Vagina (tissue), 2 donors: Measurements from ENCODE around the gene C4orf54. TPM values are rescaled to one million over a fixed set of nuclear protein-coding genes. Genes with fewer than 3 reads are reported as not detected.

Experiments
- DNase-seq, 2 donors: peaks; one replicate each; pipeline ENCODE4 v3.0.0-alpha.2; 2017; ENCODE audit errors: extremely low spot score in 2 of 2
- H3K27ac ChIP-seq: fragments of 200-600 bp; sonication (generic); one replicate; pipeline ENCODE4 v1.5.1; 2019
- H3K27me3 ChIP-seq: fragments of 200-600 bp; sonication (generic); one replicate; pipeline ENCODE4 v1.5.1; 2019
- H3K36me3 ChIP-seq, 2 donors: fragments of 200-600 bp; sonication (generic); one replicate each; pipeline ENCODE4 v1.5.1; 2017 to 2019
- H3K4me1 ChIP-seq: fragments of 200-600 bp; sonication (generic); one replicate; pipeline ENCODE4 v1.5.1; 2019
- H3K4me3 ChIP-seq, 2 donors: fragments of 200-600 bp; sonication (generic); 1 replicate in 1 of 2; 2 replicates in 1 of 2; pipeline ENCODE4 v1.5.1; 2016 to 2019
- H3K9me3 ChIP-seq: fragments of 200-600 bp; sonication (generic); one replicate; pipeline ENCODE4 v1.5.1; 2019
- POLR2A ChIP-seq, 2 donors: fragments of 450-650 bp; IDR thresholded peaks; one replicate each; pipeline ENCODE4 v1.6.1; 2017; ENCODE audit warnings: antibody characterized with exemption in 2 of 2, mild to moderate bottlenecking in 2 of 2, moderate library complexity in 2 of 2
- POLR2AphosphoS5 ChIP-seq, 2 donors: sonication (generic); formaldehyde crosslinking; IDR thresholded peaks; one replicate each; pipeline ENCODE4 v1.9.0; 2017; ENCODE audit warnings: antibody characterized with exemption in 2 of 2, mild to moderate bottlenecking in 2 of 2, low read depth in 1 of 2; ENCODE audit not compliant: insufficient read depth in 1 of 2
- intact Hi-C: fragments of 100-400 bp; cut with DNase I; formaldehyde crosslinking; loops from one replicate; pipeline ENCODE4 v1.15.1; 2023
- total RNA-seq: library from RNA; depleted of rRNA; stranded (reverse); fragments of >200 nt; gene quantifications from one replicate; pipeline ENCODE4 v1.2.3, GENCODE V29; 2016
- TF ChIP-seq, protein P1 (sequence below), 3 experiments: fragments of 450-650 bp in 2 of 3; fragments of 200-600 bp in 1 of 3; sonication (generic) in 1 of 3; IDR thresholded peaks; one replicate each; pipeline ENCODE4 v1.5.1; 2017 to 2019; ENCODE audit warnings: antibody characterized with exemption in 3 of 3, mild to moderate bottlenecking in 2 of 3, moderate library complexity in 2 of 3

C4orf54 gene
- total RNA-seq, 1 donor from 2014 or later, result not detected

DNA sequence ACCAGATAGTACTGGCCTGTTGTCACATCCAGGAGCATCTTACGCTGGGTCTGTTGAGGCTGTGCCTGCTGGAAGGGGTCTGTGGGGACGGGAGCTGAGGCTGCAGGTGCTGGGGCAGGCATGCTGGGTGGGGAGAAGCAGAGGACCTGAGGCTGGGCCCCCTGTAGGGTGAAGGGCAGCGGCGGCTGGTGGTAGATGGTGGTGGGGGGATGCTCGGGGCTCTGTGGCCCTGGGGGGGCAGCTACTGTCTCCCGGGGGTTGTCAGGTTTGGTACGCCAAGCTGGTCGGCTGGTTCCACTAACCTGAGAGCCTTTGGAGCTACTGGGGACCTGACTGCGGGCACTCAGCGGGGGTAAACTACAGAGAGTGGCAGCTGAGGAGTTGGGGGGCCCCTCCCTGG, 7.8 kb downstream of the C4orf54 start:
- H3K9me3 ChIP-seq, result no peaks in the 10 kb centered on the region
- no peaks in the 10 kb centered on the region for H3K4me1 ChIP-seq
- no peak overlapping the region for H3K4me3 ChIP-seq
- TF ChIP-seq, protein P1, sequence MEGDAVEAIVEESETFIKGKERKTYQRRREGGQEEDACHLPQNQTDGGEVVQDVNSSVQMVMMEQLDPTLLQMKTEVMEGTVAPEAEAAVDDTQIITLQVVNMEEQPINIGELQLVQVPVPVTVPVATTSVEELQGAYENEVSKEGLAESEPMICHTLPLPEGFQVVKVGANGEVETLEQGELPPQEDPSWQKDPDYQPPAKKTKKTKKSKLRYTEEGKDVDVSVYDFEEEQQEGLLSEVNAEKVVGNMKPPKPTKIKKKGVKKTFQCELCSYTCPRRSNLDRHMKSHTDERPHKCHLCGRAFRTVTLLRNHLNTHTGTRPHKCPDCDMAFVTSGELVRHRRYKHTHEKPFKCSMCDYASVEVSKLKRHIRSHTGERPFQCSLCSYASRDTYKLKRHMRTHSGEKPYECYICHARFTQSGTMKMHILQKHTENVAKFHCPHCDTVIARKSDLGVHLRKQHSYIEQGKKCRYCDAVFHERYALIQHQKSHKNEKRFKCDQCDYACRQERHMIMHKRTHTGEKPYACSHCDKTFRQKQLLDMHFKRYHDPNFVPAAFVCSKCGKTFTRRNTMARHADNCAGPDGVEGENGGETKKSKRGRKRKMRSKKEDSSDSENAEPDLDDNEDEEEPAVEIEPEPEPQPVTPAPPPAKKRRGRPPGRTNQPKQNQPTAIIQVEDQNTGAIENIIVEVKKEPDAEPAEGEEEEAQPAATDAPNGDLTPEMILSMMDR (IDR thresholded peaks at IDR 0.05), result no peak
- TF ChIP-seq POLR2A (IDR thresholded peaks at IDR 0.05), result no peak
- TF ChIP-seq POLR2AphosphoS5 (IDR thresholded peaks at IDR 0.05; ENCODE audit: insufficient read depth in 1 of 2, low read depth in 1 of 2), result no peak
- no peaks in the 10 kb centered on the region for H3K27me3 ChIP-seq
- DNase-seq, result no peak
- no peak overlapping the region for H3K27ac ChIP-seq
- intact Hi-C loops, result no loop called here
- no peaks in the 10 kb centered on the region for H3K36me3 ChIP-seq

DNA sequence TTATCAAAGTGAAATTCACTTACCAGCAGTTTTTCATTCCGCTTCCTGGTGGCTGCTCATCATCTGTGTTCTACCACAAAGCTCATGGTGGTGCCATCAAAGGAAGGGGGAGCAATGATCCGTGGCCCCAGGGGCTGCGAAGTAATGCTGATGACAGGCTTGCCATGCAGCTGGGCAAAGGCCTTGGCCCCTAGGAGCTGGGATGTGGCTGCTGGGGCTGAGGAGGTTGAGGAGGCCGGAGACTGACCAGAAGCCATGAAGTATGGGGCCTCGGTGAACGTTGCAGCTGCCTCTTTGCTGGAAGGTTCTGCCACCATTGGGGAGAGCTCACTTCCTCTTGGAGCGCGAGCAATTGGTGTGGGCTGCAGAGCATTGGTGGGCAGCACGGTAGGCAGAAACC, 8.4 kb downstream of the C4orf54 start:
- no peak for DNase-seq
- H3K9me3 ChIP-seq, result no peaks in the 10 kb centered on the region
- no peak overlapping the region for H3K4me3 ChIP-seq
- intact Hi-C loops, result no loop called here
- no peaks in the 10 kb centered on the region for H3K36me3 ChIP-seq
- H3K27me3 ChIP-seq, result no peaks in the 10 kb centered on the region
- H3K27ac ChIP-seq, result no peak overlapping the region
- no peaks in the 10 kb centered on the region for H3K4me1 ChIP-seq
- TF ChIP-seq, protein P1 (IDR thresholded peaks at IDR 0.05), result no peak
- TF ChIP-seq POLR2AphosphoS5 (IDR thresholded peaks at IDR 0.05; ENCODE audit: insufficient read depth in 1 of 2, low read depth in 1 of 2) (no peak), POLR2A (IDR thresholded peaks at IDR 0.05) (no peak)

DNA sequence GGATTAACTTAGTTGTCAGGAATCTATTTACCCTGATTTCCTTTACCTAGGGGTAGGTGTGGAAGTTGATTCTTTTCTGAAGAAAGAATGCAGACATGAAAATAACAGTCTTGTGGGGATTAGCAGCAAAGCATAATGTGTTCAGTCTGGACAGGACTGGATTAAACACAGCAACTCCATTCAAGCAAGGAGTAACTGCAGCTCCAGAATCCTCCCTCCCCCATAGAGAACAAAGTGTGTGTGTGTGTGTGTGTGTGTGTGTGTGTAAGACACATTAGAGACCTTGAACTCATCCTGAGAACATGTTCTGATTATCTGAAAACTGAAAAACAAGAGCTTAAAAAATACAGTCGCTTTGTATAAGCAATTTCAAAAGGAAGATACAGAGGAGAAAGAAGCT, 9.3 kb downstream of the C4orf54 start:
- no peak overlapping the region for H3K4me3 ChIP-seq
- no peak for DNase-seq
- no peaks in the 10 kb centered on the region for H3K36me3 ChIP-seq
- no peaks in the 10 kb centered on the region for H3K9me3 ChIP-seq
- H3K27ac ChIP-seq, result no peak overlapping the region
- intact Hi-C loops, result no loop called here
- TF ChIP-seq POLR2AphosphoS5 (IDR thresholded peaks at IDR 0.05; ENCODE audit: insufficient read depth in 1 of 2, low read depth in 1 of 2), result no peak
- TF ChIP-seq POLR2A (IDR thresholded peaks at IDR 0.05), result no peak
- TF ChIP-seq, protein P1 (IDR thresholded peaks at IDR 0.05), result no peak
- no peaks in the 10 kb centered on the region for H3K4me1 ChIP-seq
- H3K27me3 ChIP-seq, result no peaks in the 10 kb centered on the region

DNA sequence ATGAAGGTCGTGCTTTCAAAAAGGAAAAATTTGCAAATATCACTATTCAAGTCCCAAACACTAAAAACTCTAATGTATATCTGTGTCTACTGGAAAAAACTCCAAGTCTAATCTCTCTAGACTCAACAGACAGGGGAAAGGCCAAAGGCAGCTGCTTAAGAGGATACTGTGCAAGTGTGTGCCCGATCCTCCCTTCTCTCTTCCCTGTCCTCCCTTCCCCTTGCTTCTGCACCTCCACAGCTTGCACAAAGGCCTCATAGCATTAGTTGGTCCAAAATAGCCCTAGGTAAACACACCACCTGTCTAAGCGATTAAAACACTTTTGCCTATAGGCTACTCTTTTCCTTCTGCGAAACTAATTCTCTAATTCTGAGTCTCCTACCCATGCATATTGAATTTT, 10.6 kb downstream of the C4orf54 start:
- Histone ChIP-seq H3K4me3 (no peak overlapping the region), H3K36me3 (no peaks in the 10 kb centered on the region), H3K9me3 (no peaks in the 10 kb centered on the region), H3K27me3 (no peaks in the 10 kb centered on the region), H3K27ac (no peak overlapping the region), H3K4me1 (no peaks in the 10 kb centered on the region)
- intact Hi-C loops, result no loop called here
- no peak for DNase-seq
- TF ChIP-seq, protein P1 (IDR thresholded peaks at IDR 0.05), result no peak
- TF ChIP-seq POLR2A (IDR thresholded peaks at IDR 0.05) (no peak), POLR2AphosphoS5 (IDR thresholded peaks at IDR 0.05; ENCODE audit: insufficient read depth in 1 of 2, low read depth in 1 of 2) (no peak)

DNA sequence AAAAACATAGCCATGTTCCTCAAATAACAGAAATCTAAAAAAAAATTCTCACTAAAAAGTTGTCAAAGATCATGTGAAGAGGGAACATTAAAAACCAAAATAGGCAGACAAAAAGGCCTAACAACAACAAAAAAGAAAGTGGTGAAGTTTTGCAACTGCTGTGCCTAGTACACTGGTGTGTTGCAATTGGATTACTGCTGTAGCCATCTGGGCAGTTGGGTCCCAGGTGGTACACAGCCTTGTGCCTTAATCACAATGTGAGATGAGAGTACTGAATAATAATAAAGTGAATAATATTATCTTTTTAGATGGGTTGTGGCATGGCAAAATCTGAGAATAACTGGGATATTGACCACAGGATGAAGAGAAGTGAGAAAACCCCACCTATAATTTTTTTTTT, 12.0 kb downstream of the C4orf54 start:
- no peak overlapping the region for H3K27ac ChIP-seq
- intact Hi-C loops, result no loop called here
- no peak for DNase-seq

More for the DNA sequence above, 12.0 kb downstream of the C4orf54 start:
- no peaks in the 10 kb centered on the region for H3K9me3 ChIP-seq
- H3K4me1 ChIP-seq, result no peaks in the 10 kb centered on the region
- no peak for TF ChIP-seq POLR2AphosphoS5 (IDR thresholded peaks at IDR 0.05; ENCODE audit: insufficient read depth in 1 of 2, low read depth in 1 of 2)
- TF ChIP-seq POLR2A (IDR thresholded peaks at IDR 0.05), result no peak
- TF ChIP-seq, protein P1 (IDR thresholded peaks at IDR 0.05), result no peak
- no peaks in the 10 kb centered on the region for H3K27me3 ChIP-seq
- no peak overlapping the region for H3K4me3 ChIP-seq
- no peaks in the 10 kb centered on the region for H3K36me3 ChIP-seq
